ENCODE measurements around the gene HCRT. TPM values are rescaled to one million over a fixed set of nuclear protein-coding genes. Genes with fewer than 3 reads are reported as not detected.

The HCRT gene
- total RNA-seq, 1 donor from 2014 or later: not detected

DNA sequence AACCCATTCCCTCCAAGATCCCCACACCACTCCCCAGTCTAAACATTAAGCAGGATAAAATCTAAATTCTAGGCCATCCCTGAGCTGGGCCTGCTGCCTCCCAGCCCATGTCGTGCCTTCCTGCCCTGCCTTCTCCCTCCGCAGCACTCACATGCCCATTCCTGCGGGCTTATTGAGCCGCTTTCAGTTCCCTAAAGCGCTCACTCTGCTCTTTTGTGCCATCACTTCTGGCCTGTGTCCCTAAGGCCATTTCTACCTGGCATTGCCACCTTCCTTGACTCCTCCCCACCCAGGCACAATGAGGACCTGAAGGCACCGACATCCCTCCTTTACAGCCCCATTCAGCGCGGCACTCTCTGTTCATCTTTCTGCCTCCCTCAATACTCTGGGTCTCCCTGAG lies 17.4 kb downstream of the HCRT start:
- no peak overlapping the region for H2AFZ ChIP-seq (replicated peaks)
- Mint-ChIP-seq H3K4me1 (no peaks in the 10 kb centered on the region), H3K4me3 (no peak overlapping the region), H3K9me3 (no peaks in the 10 kb centered on the region), H3K27me3 (ENCODE audit: insufficient read depth, low read depth) (peaks cover 13% of the 10 kb centered on the region), H3K36me3 (no peaks in the 10 kb centered on the region), H3K27ac (no peak overlapping the region)
- no peaks in the 10 kb centered on the region for H3K9me3 ChIP-seq (ENCODE audit: low read depth)
- no peaks in the 10 kb centered on the region for H4K20me1 ChIP-seq (ENCODE audit: low read depth)
- no peaks in the 10 kb centered on the region for H3K27me3 ChIP-seq
- no peak overlapping the region for H3K4me2 ChIP-seq
- no peak overlapping the region for H3K4me3 ChIP-seq
- H3F3A ChIP-seq (ENCODE audit: low read depth): no peaks in the 10 kb centered on the region
- H3K9ac ChIP-seq: no peak overlapping the region
- no peak overlapping the region for H3K27ac ChIP-seq
- no peak for TF ChIP-seq EZH2 (IDR thresholded peaks at IDR 0.05)
- TF ChIP-seq EZH2phosphoT487 (IDR thresholded peaks at IDR 0.05): no peak
- TF ChIP-seq, protein P1, sequence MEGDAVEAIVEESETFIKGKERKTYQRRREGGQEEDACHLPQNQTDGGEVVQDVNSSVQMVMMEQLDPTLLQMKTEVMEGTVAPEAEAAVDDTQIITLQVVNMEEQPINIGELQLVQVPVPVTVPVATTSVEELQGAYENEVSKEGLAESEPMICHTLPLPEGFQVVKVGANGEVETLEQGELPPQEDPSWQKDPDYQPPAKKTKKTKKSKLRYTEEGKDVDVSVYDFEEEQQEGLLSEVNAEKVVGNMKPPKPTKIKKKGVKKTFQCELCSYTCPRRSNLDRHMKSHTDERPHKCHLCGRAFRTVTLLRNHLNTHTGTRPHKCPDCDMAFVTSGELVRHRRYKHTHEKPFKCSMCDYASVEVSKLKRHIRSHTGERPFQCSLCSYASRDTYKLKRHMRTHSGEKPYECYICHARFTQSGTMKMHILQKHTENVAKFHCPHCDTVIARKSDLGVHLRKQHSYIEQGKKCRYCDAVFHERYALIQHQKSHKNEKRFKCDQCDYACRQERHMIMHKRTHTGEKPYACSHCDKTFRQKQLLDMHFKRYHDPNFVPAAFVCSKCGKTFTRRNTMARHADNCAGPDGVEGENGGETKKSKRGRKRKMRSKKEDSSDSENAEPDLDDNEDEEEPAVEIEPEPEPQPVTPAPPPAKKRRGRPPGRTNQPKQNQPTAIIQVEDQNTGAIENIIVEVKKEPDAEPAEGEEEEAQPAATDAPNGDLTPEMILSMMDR (IDR thresholded peaks at IDR 0.05): no peak
- no peaks in the 10 kb centered on the region for H3K36me3 ChIP-seq
- no peaks in the 10 kb centered on the region for H3K4me1 ChIP-seq
- H3K79me2 ChIP-seq (ENCODE audit: low read depth): no peaks in the 10 kb centered on the region
- DNase-seq (ENCODE audit: low spot score): no peak

DNA sequence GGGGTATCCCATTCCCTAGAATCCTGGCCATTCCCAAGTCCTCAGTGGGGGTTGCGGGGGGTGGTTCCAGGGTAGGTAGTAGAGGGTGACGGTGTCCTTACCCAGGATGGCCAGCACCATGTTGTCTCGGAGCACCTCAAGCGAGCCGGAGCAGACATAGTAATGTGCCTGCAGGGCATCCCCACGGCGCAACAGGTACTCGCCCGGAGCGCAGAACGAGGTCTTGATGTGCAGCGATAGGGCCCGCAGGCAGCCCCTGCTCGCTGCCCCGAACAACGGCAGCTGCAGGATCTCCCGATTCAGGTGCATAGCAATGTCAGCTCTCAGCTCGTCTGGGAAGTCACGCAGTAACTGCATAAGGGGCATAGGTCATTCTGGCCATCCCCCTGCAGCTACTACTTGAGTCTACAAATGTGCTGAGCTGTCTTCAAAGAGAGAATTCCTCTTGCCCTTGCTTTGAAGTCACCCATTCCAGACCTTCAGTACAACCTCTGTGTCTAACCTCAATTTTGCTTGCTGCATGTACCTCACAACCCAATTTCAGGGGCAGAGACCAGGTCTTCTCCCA lies 19.0 kb downstream of the HCRT start:
- TF ChIP-seq EZH2phosphoT487 (IDR thresholded peaks at IDR 0.05): no peak
- TF ChIP-seq, protein P1 (IDR thresholded peaks at IDR 0.05): no peak
- Mint-ChIP-seq H3K27ac (no peak overlapping the region), H3K27me3 (ENCODE audit: insufficient read depth, low read depth) (peaks cover 13% of the 10 kb centered on the region), H3K36me3 (no peaks in the 10 kb centered on the region), H3K4me3 (no peak overlapping the region), H3K9me3 (no peaks in the 10 kb centered on the region), H3K4me1 (peaks cover 3% of the 10 kb centered on the region)
- Histone ChIP-seq H3K4me2 (no peak overlapping the region), H4K20me1 (ENCODE audit: low read depth) (no peaks in the 10 kb centered on the region), H3K36me3 (no peaks in the 10 kb centered on the region), H3K9ac (no peak overlapping the region), H3K9me3 (ENCODE audit: low read depth) (no peaks in the 10 kb centered on the region), H3K4me1 (no peaks in the 10 kb centered on the region), H3K4me3 (no peak overlapping the region), H3K27me3 (no peaks in the 10 kb centered on the region), H3F3A (ENCODE audit: low read depth) (no peaks in the 10 kb centered on the region), H3K79me2 (ENCODE audit: low read depth) (no peaks in the 10 kb centered on the region), H2AFZ (replicated peaks) (no peak overlapping the region), H3K27ac (no peak overlapping the region)
- DNase-seq (ENCODE audit: low spot score): no peak

DNA sequence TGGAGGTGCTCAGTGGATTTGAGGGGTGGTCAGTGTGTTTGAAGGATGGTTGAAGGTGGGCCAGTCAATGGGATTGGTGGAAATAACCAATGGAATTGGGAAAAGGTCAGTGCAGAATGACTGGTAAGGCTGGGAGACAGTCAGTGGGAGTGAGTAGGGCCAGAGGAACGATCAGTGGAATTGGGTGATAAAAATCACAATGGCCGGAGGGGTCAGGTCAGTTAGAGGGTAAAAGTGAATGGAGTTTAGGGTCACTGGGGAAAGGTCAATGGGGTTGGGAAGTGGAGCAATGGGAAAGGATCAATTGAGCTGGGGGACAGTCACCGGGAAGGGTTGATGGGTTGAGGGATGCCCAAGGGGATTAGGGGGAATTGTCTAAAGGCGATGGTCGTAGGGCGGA lies 19.5 kb downstream of the HCRT start:
- Histone ChIP-seq H3K27me3 (no peaks in the 10 kb centered on the region), H3K79me2 (ENCODE audit: low read depth) (no peaks in the 10 kb centered on the region), H2AFZ (replicated peaks) (no peak overlapping the region), H3F3A (ENCODE audit: low read depth) (no peaks in the 10 kb centered on the region), H3K9ac (no peak overlapping the region), H3K4me1 (no peaks in the 10 kb centered on the region), H4K20me1 (ENCODE audit: low read depth) (no peaks in the 10 kb centered on the region), H3K4me3 (no peak overlapping the region), H3K4me2 (no peak overlapping the region), H3K36me3 (no peaks in the 10 kb centered on the region), H3K27ac (no peak overlapping the region), H3K9me3 (ENCODE audit: low read depth) (no peaks in the 10 kb centered on the region)
- no peaks in the 10 kb centered on the region for H3K9me3 Mint-ChIP-seq
- H3K27ac Mint-ChIP-seq: no peak overlapping the region
- H3K4me3 Mint-ChIP-seq: no peak overlapping the region
- TF ChIP-seq, protein P1 (IDR thresholded peaks at IDR 0.05): no peak
- TF ChIP-seq EZH2phosphoT487 (IDR thresholded peaks at IDR 0.05) (no peak), EZH2 (IDR thresholded peaks at IDR 0.05) (no peak)
- DNase-seq (ENCODE audit: low spot score): no peak
- H3K4me1 Mint-ChIP-seq: peaks cover 3% of the 10 kb centered on the region
- H3K27me3 Mint-ChIP-seq (ENCODE audit: insufficient read depth, low read depth): peaks cover 13% of the 10 kb centered on the region
- no peaks in the 10 kb centered on the region for H3K36me3 Mint-ChIP-seq

Measured in neural progenitor cell (in vitro differentiated cells).